Mesendoderm (in vitro differentiated cells): ENCODE measurements around the gene MAST2.
"Not testable (repeated sequence)": the region's sequence is repeated elsewhere in the genome, so short reads cannot be mapped to it uniquely, and the experiment has no call there.

Source experiments
- DNase-seq: peaks from one replicate; pipeline ENCODE4 v3.0.0; 2013
- H2AK5ac ChIP-seq: 2 replicates; pipeline ENCODE4 v1.6.1; 2013; ENCODE audit warnings: low read length, inconsistent platforms
- H2BK120ac ChIP-seq: 2 replicates; pipeline ENCODE4 v1.6.1; 2013; ENCODE audit warnings: low read depth, mild to moderate bottlenecking, low read length, moderate library complexity, mixed read lengths
- H2BK15ac ChIP-seq: replicated peaks from 2 replicates; pipeline ENCODE4 v1.6.1; 2013; ENCODE audit warnings: low read depth, mild to moderate bottlenecking, moderate library complexity
- H2BK5ac ChIP-seq: 2 replicates; pipeline ENCODE4 v1.6.1; 2013; ENCODE audit warnings: low read length, inconsistent platforms
- H3K18ac ChIP-seq: 2 replicates; pipeline ENCODE4 v1.6.1; 2013; ENCODE audit warnings: mild to moderate bottlenecking, low read length, mixed read lengths
- H3K23ac ChIP-seq: one replicate; pipeline ENCODE4 v1.6.1; 2013; ENCODE audit warnings: low read length
- H3K27ac ChIP-seq: 2 replicates; pipeline ENCODE4 v1.5.1; 2013; ENCODE audit warnings: low read depth, mild to moderate bottlenecking, inconsistent platforms, low read length, moderate library complexity
- H3K27me3 ChIP-seq: 2 replicates; pipeline ENCODE4 v1.6.1; 2013; ENCODE audit warnings: low read length, control low read depth, mild to moderate bottlenecking, inconsistent platforms; ENCODE audit not compliant: insufficient read depth, poor library complexity
- H3K36me3 ChIP-seq: 2 replicates; pipeline ENCODE4 v1.6.1; 2013; ENCODE audit warnings: low read length, inconsistent platforms; ENCODE audit not compliant: control insufficient read depth, insufficient read depth
- H3K4ac ChIP-seq: one replicate; pipeline ENCODE4 v1.6.1; 2013; ENCODE audit warnings: low read depth, mild to moderate bottlenecking, low read length, moderate library complexity
- H3K4me1 ChIP-seq: 2 replicates; pipeline ENCODE4 v1.6.1; 2013; ENCODE audit warnings: low read depth, low read length, inconsistent platforms; ENCODE audit not compliant: control insufficient read depth
- H3K4me2 ChIP-seq: 2 replicates; pipeline ENCODE4 v1.6.1; 2013; ENCODE audit warnings: low read length
- H3K4me3 ChIP-seq: 2 replicates; pipeline ENCODE4 v1.5.1; 2013; ENCODE audit warnings: mild to moderate bottlenecking, low read length
- H3K56ac ChIP-seq: one replicate; pipeline ENCODE4 v1.6.1; 2013; ENCODE audit warnings: low read length
- H3K79me1 ChIP-seq: 2 replicates; pipeline ENCODE4 v1.6.1; 2013; ENCODE audit warnings: low read length, inconsistent platforms
- H3K79me2 ChIP-seq: 2 replicates; pipeline ENCODE4 v1.6.1; 2013; ENCODE audit warnings: mild to moderate bottlenecking, low read length; ENCODE audit not compliant: control insufficient read depth, insufficient read depth
- H3K9ac ChIP-seq: 2 replicates; pipeline ENCODE4 v1.6.1; 2013; ENCODE audit warnings: low read length, inconsistent platforms
- H4K5ac ChIP-seq: one replicate; pipeline ENCODE4 v1.6.1; 2013; ENCODE audit warnings: low read length
- H4K8ac ChIP-seq: one replicate; pipeline ENCODE4 v1.6.1; 2013; ENCODE audit warnings: low read depth, mild to moderate bottlenecking, control low read depth, low read length, moderate library complexity
- WGBS: extraction: QIAGEN DNeasy Blood & Tissue Kit; methylation state at CpG from one replicate; pipeline ENCODE4 v1.1.7; 2013; ENCODE audit warnings: low lambda C conversion rate, missing lambda C conversion rate; ENCODE audit not compliant: insufficient coverage; ENCODE audit errors: extremely low coverage; 5-methylcytosine and 5-hydroxymethylcytosine counted together

The MAST2 gene

GRCh38 chr1:45943185-45943584, 139.8 kb downstream of the MAST2 start:
- no peaks in the 10 kb centered on the region for H3K4me1 ChIP-seq
- WGBS = no CpG with 5 or more reads among the region's 1 CpG
- H2BK120ac ChIP-seq = no peak overlapping the region
- no peak overlapping the region for H3K4ac ChIP-seq
- H3K27me3 ChIP-seq = no peaks in the 10 kb centered on the region
- no peak overlapping the region for H3K4me2 ChIP-seq
- H4K8ac ChIP-seq = no peak overlapping the region
- no peak overlapping the region for H3K4me3 ChIP-seq
- no peak overlapping the region for H3K56ac ChIP-seq
- no peaks in the 10 kb centered on the region for H3K79me2 ChIP-seq
- H4K5ac ChIP-seq = no peak overlapping the region
- H2AK5ac ChIP-seq = no peak overlapping the region
- H3K27ac ChIP-seq = no peak overlapping the region
- H2BK15ac ChIP-seq = no peak overlapping the region
- no peaks in the 10 kb centered on the region for H3K36me3 ChIP-seq
- H3K18ac ChIP-seq = no peak overlapping the region
- H3K79me1 ChIP-seq = no peaks in the 10 kb centered on the region
- no peak overlapping the region for H3K23ac ChIP-seq
- no peak overlapping the region for H3K9ac ChIP-seq
- no peak for DNase-seq
- H2BK5ac ChIP-seq = no peak overlapping the region

DNA sequence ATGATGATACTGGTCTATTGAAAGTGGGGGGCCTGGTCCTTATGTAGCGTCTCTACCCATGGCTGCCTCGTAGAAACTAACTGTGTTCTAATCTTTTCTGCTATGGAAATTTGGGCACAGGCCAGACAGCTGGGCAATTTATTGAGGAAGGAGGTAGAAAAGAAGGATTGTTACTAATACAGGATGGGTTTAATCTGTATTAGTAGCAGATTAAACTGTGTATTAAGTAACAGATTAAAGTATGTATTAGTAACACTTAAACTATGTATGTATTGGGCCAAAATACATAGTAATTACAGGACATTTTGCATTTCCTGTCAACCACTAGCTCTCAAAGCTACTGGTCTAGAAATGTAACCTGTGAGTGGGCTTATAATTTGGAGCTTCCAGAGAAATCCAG, 142.0 kb downstream of the MAST2 start:
- no peak for DNase-seq
- Histone ChIP-seq H4K8ac (no peak overlapping the region), H2AK5ac (no peak overlapping the region), H2BK120ac (no peak overlapping the region), H3K4me3 (no peak overlapping the region), H3K4me2 (no peak overlapping the region), H3K4ac (no peak overlapping the region), H3K79me2 (no peaks in the 10 kb centered on the region), H3K4me1 (no peaks in the 10 kb centered on the region), H2BK5ac (no peak overlapping the region), H3K27me3 (no peaks in the 10 kb centered on the region), H3K56ac (no peak overlapping the region), H4K5ac (no peak overlapping the region), H3K79me1 (no peaks in the 10 kb centered on the region), H3K36me3 (no peaks in the 10 kb centered on the region), H3K18ac (no peak overlapping the region), H3K9ac (no peak overlapping the region), H3K27ac (no peak overlapping the region), H2BK15ac (no peak overlapping the region), H3K23ac (no peak overlapping the region)
- no CpG with 5 or more reads among the region's 2 CpGs for WGBS

- H2BK5ac ChIP-seq, H2AK5ac ChIP-seq, H3K4ac ChIP-seq, H3K79me2 ChIP-seq, H3K4me1 ChIP-seq, H3K23ac ChIP-seq, H3K36me3 ChIP-seq, DNase-seq, H3K9ac ChIP-seq, H3K18ac ChIP-seq, H4K8ac ChIP-seq, H2BK15ac ChIP-seq, H3K4me3 ChIP-seq, H4K5ac ChIP-seq, H3K56ac ChIP-seq, H2BK120ac ChIP-seq, H3K27ac ChIP-seq, H3K27me3 ChIP-seq, H3K79me1 ChIP-seq, H3K4me2 ChIP-seq: not testable (repeated sequence)
- no CpG with 5 or more reads among the region's 2 CpGs for WGBS
Measured at GRCh38 chr1:45949462-45949861, 146.1 kb downstream of the MAST2 start.

- Histone ChIP-seq H4K5ac (no peak overlapping the region), H2BK5ac (no peak overlapping the region), H3K27me3 (no peaks in the 10 kb centered on the region), H3K27ac (no peak overlapping the region), H3K18ac (no peak overlapping the region), H3K4me1 (peaks cover 3% of the 10 kb centered on the region), H3K4me2 (no peak overlapping the region), H3K4me3 (no peak overlapping the region), H3K36me3 (no peaks in the 10 kb centered on the region), H3K79me2 (no peaks in the 10 kb centered on the region), H4K8ac (no peak overlapping the region), H2BK120ac (no peak overlapping the region), H3K79me1 (no peaks in the 10 kb centered on the region), H2BK15ac (no peak overlapping the region), H3K4ac (no peak overlapping the region), H2AK5ac (no peak overlapping the region), H3K9ac (no peak overlapping the region), H3K56ac (no peak overlapping the region), H3K23ac (no peak overlapping the region)
- DNase-seq = no peak
- no CpG with 5 or more reads among the region's 2 CpGs for WGBS
Measured at GRCh38 chr1:45952072-45952471, 148.7 kb downstream of the MAST2 start.

- Histone ChIP-seq H3K9ac (peak overlapping the region; percentile 57), H3K27me3 (no peaks in the 10 kb centered on the region), H3K79me1 (no peaks in the 10 kb centered on the region), H4K8ac (no peak overlapping the region), H2BK5ac (peak overlapping the region; percentile 92), H2BK15ac (no peak overlapping the region), H4K5ac (no peak overlapping the region), H3K23ac (peak overlapping the region; percentile 17), H3K4ac (peak overlapping the region; percentile 70), H2AK5ac (peak overlapping the region; percentile 77), H3K4me2 (peak overlapping the region; percentile 35), H3K4me3 (no peak overlapping the region), H3K79me2 (no peaks in the 10 kb centered on the region), H3K18ac (peak overlapping the region; percentile 98), H3K4me1 (peaks cover 6% of the 10 kb centered on the region), H3K56ac (peak overlapping the region; percentile 86), H3K36me3 (no peaks in the 10 kb centered on the region), H3K27ac (peak overlapping the region; percentile 78), H2BK120ac (peak overlapping the region; percentile 3)
- peak; percentile 92 for DNase-seq
- WGBS = no CpG with 5 or more reads among the region's 9 CpGs
Measured at GRCh38 chr1:45953934-45954847, 150.8 kb downstream of the MAST2 start.
